GM18519 (cell line): Measurements from ENCODE around the gene CTAG2.
"Not testable (repeated sequence)": the region's sequence is repeated elsewhere in the genome, so short reads cannot be mapped to it uniquely, and the experiment has no call there.

Experiments used
- ATAC-seq: cut with Tn5 transposase; IDR thresholded peaks from one replicate; pipeline ENCODE4 v1.9.1; 2021; ENCODE audit warnings: mild to moderate bottlenecking, moderate library complexity; ENCODE audit not compliant: unreplicated experiment, low FRiP score

CTAG2 gene

DNA sequence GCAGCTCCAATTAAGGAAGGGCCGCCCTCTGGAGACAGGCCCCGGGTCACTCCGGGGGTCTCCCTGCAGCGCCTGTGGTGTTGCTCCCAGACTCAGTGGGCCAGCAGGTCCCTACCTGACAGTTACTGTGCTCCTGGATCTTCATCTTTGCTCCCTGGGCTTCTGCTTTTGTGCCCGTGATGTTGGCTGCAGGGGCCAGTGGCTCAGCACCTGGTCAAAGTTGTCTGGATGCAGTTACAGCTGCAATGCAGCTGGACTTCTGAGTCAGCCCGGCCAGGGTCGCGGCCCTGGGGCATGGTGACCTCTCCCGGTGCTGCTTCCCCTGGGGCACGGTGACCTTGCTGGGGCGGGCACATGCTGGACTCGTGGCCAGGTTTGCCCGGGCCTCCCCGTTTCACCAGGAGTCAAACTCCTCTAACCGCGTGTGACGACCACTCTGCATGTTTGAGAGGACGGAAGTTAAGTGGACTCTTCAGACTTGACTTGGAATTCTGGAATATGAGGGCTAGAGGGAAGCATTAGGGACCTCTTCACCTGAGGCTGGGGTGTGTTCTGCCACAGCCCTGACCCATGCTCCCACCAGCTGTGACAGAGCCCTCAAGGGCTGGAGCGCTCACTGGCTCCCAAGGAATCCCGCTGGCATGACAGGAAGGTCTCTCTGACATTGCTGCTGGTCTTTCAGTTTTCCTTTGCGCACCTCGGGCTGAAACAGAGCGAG is 3.7 kb downstream of the CTAG2 start:
- ATAC-seq: no peak

GRCh38 chrX:154648931-154649330 is 4.4 kb downstream of the CTAG2 start:
- ATAC-seq: no peak

DNA sequence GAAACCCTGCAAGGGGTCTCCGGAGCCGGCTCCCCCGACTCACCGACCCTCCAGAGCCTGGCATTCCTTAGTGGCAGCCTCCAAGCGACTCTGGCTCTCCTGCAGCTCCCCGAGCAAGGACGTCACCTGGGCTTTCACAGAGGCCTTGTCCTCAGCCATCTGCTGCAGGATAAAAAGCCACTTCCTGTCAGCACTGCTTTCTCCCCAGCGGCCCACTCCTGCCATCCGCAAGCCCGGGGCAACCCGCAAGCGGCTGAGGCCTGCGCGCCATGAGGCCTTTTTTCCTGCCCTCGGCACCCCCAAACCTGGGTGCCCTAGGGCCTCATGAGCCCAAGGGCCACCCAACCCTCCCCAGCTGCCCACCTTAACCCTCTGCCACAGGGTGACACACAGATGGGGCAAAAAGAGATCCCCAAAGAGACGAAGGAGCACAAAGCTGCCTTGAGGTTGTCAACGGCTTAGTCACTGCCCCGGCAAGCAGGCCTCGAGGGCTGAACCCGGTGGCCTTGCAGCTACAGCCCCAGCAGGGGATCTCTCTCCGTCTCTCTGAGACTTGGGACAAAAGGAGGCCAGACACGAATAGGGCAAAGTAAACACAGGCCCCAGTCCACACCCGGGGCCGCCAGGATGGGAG is 7.5 kb downstream of the CTAG2 start:
- not testable (repeated sequence) for ATAC-seq

DNA sequence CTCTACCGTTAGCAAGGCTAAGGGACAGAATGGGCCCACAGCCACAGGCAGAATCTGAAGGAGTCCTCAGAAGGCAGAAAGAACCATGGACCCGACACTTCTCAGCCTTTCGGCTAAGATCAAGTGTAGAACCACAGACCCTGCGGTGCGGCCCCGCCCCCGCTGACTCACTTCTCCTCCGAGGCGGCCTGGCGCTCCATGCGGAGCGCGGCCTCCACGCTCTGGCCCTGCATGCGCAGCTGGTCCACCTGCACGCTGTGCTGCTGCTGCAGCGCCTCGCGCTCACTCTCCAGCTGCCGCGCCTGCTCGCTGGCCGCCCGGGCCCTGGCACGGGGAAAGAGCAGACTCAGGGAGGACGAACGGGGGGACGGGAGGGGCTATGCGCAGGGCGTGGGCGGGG is 9.7 kb downstream of the CTAG2 start:
- ATAC-seq: not testable (repeated sequence)

GRCh38 chrX:154641740-154642139 is 11.6 kb downstream of the CTAG2 start:
- ATAC-seq: not testable (repeated sequence)

- not testable (repeated sequence) for ATAC-seq
These were observed 19.7 kb downstream of the CTAG2 start for GRCh38 chrX:154633661-154634060.

DNA sequence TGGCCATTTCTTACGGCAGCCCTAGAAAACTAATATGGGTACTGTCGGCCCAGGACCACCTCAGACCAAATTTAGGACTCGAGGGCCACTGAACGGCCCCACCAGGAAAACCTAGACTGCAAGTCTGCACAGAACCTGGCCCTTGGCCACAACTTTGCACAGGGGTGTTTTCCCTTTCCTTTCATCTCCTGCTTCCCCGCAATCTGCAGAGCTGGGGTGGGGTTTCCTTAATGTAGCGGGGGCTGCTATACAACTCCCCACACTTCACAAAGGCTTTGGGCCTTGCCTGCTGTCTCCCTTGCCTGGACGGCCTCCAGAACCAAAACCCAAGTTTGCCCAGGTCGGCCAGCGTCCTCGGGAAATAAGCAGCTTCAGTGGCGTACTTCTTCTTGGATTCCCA is 22.4 kb downstream of the CTAG2 start:
- not testable (repeated sequence) for ATAC-seq

DNA sequence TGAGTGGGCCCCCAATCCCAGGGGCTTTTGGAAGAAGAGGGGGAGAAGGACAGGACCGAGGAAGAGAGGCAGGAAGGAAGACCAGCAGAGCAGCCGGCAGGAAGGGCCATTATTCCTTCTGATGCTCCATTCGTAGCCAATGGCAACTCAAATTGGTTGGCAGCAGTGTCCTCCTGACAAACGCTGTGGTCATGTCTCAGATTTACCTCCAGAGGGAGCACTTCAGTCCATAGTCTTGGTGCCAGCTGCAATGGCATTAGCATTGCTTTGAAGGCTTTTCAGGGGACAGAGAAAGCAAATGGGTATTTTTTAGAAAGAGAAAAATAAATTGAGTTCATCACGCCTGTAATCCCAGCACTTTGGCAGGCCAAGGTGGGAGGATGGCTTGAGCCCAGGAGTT is 24.4 kb downstream of the CTAG2 start:
- ATAC-seq: not testable (repeated sequence)

- ATAC-seq: not testable (repeated sequence)
These were observed 32.5 kb downstream of the CTAG2 start for GRCh38 chrX:154620767-154621414.

DNA sequence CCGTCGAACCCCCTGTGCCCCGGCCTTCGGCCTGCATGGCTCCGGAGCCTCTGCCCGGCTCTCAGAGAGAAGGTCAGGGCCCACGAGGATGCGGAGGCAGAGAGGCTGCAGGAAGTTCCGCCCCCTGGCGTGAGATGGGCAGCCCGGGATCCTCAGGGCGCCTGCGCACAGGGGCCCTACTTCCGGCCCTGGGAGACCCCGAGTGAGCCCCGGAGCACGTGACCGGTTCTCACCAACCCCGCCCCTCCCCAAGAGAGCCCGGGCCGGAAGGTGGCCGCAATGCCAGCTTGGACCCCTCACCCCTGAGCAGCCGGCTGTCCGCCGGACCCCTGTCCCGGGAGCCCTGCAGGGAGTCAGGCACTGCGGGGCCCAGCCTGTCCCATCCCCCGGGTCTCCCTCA is 34.2 kb downstream of the CTAG2 start, which contains the start of gene CTAG1B:
Gene CTAG1B, minus strand, starts transcription at position 101 of the 400 bp plus-strand sequence. Its CDS starts 64 bp downstream, at position 37.
- not testable (repeated sequence) for ATAC-seq

DNA sequence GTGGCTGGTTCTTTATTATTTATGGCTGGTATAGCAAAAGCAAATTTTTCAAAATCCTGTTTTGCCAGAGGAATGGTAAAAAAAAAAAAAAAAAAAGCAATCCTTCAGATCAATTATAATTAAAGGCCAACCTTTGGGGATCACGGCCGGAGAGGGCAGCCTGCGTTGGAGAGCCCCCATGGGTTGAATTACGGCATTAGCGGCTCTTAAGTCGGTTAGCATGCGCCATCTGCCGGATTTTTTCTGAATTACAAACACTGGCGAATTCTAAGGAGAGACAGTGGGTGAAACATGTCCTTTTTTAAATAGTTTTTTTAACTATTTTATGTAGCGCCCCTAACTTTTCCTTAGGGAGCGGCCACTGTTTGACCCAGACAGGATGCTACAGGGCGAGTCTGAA is 39.8 kb downstream of the CTAG2 start:
- ATAC-seq: not testable (repeated sequence)

DNA sequence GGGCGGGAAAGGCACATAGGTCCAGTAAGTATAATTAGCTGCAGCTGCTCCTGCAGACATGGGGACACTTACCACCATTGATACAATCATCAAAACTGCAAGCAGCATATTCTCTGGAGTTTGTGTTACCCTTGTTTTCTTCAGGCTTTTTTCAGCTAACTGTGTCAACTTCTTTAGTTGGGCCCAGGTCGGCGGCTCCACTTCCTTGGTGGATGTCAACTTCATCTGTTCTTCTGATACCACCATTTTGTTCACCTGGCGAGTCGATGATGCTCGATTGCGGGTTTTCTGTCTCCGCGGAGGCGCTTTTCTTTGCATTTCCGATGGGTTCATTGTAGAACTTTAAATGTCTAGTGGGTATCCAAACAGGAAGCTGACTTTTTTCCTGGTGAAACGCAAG is 42.2 kb downstream of the CTAG2 start:
- not testable (repeated sequence) for ATAC-seq

- ATAC-seq: not testable (repeated sequence)
These were observed 44.6 kb downstream of the CTAG2 start for GRCh38 chrX:154608823-154609222.

GRCh38 chrX:154607976-154608375 is 45.4 kb downstream of the CTAG2 start:
- ATAC-seq: not testable (repeated sequence)

DNA sequence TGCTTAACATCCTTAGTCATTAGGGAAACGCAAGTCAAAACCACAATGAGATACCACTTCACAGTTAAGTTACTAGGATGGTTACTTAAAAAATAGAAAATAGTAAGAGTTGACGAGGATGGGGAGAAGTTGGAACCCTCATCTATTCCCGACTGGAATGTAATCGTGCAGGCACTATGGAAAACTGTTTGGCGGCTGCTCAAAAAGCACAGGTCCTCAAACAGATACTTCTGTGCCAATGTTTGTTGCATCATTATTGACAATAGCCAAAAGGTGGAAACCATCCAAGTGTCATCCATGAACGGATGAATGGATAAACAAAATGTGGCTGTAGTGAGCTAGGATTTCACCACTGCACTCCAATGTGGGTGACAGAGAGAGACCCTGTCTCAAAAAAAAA is 46.0 kb downstream of the CTAG2 start:
- ATAC-seq: no peak

GRCh38 chrX:154605566-154605965 is 47.8 kb downstream of the CTAG2 start:
- no peak for ATAC-seq

DNA sequence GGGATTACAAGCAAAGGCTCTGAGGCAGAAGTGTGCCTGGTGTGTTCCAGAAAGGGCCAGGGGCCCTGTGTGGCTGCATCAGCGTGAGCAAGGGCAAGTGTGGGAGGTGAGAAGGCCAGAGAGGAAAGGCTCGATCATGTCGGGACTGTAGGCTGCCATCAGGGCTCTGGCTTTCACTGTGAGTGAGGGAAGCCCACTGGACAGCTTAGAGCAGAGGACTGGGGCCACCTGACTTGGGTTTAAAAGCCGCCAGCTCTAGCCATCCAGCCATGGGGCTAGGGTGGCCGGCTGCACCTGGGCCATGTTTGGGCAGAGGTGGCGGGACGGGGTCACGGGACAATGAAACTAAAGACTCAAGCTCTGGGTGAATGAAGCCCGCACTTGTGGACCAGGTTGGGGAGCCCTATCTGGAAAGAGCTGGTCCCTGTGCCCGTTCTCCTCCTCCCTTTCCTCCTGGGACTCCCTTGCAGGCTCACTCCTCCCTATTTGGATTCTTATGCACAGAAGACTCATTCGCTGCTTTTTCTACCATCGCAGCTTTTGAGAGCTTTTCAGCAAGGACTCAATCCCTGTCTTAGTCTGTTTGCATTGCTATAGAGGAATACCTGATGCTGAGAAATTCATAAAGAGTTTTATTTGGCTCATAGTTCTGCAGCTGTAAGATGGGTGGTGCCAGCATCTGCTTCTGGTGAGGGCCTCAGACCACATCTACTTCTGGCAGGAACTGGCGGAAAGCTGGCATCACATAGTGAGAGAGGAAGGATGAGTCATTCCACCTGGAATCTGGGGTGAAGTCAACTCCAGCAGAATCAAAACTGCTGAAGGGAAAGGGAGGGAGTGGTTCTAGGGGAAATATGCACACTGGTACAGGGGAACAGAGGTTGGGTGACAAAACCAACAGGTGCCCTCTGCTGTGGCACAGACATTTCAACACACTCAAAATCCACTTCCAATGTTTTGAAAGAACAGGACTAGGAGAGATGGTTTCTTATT is 49.6 kb downstream of the CTAG2 start:
- no peak for ATAC-seq

DNA sequence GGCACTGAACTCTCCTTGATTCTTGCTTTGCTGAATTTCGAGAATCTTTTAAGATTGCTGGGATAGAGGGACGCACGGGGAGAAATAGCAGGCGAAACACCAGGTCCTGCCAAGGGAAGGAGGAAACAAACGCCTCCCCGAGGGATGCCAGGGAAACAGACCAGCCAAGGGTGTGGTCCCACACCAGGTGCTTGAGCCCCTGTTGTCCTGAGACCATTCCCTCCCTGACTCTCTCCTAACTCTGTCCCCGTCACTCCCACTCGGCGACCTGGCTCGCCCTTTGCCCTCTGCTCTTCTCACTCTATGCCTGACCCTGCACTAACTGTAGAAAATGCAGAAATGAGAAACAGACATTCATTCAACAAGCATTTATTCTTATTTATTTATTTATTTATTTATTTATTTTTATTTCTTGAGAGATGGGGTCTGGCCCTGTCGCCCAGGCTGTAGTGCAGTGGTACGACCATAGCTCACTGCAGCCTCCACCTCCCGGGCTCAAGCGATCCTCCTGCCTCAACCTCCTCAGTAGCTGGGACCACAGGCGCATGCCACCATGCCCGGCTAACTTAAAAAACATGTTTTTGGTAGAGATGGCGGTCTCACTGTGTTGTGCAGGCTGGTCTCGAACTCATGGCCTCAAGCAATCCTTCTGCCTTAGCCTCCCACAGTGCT is 50.5 kb downstream of the CTAG2 start:
- ATAC-seq: no peak

DNA sequence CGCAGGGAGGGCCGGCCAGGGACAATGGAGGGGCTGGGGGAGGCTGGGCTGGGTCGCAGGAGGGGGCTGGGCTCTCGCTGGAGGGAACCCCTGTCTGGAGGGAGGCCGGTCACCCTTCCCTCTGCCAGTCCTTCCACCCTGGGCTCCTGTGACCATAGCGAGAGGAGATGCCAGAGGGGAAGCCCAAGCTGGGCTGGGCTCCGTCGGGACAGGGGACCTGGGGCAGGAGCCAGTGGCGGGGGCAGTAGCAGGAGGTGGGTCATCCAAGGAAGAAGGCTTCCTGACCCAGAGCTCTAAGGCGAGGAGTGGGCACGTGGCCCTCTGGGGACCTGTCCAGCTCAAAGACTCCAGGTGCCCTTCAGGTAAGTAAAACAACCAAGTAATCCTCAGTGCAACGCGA is 51.2 kb downstream of the CTAG2 start:
- ATAC-seq: no peak
